HG03064 (cell line): ENCODE measurements around the gene NPEPPS.
"Not testable (repeated sequence)": the region's sequence is repeated elsewhere in the genome, so short reads cannot be mapped to it uniquely, and the experiment has no call there.

Experiments used
- ATAC-seq: cut with Tn5 transposase; IDR thresholded peaks from one replicate; pipeline ENCODE4 v1.9.1; 2021; ENCODE audit warnings: low read depth; ENCODE audit not compliant: unreplicated experiment

NPEPPS gene

GRCh38 chr17:47530557-47531232 lies at the start of gene NPEPPS:
TSS of gene NPEPPS (plus strand) at chr17:47531108. CDS start at chr17:47531301, 193 bp downstream.
- peak; percentile 68 for ATAC-seq

GRCh38 chr17:47491841-47492212 lies 39.1 kb upstream of the NPEPPS start:
- peak; percentile 16 for ATAC-seq

GRCh38 chr17:47499074-47499473 lies 31.8 kb upstream of the NPEPPS start:
- not testable (repeated sequence) for ATAC-seq

- not testable (repeated sequence) for ATAC-seq
These were observed 31.4 kb upstream of the NPEPPS start for GRCh38 chr17:47499494-47499893.

GRCh38 chr17:47500620-47501019 lies 30.3 kb upstream of the NPEPPS start:
- ATAC-seq: not testable (repeated sequence)

- ATAC-seq: not testable (repeated sequence)
These were observed 28.7 kb upstream of the NPEPPS start for GRCh38 chr17:47502122-47502731.

GRCh38 chr17:47502776-47503455 lies 28.0 kb upstream of the NPEPPS start:
- ATAC-seq: not testable (repeated sequence)

- ATAC-seq: not testable (repeated sequence)
These were observed 19.2 kb upstream of the NPEPPS start for GRCh38 chr17:47511701-47512146.

GRCh38 chr17:47513301-47513700 lies 17.6 kb upstream of the NPEPPS start:
- not testable (repeated sequence) for ATAC-seq

GRCh38 chr17:47518880-47519279 lies 12.0 kb upstream of the NPEPPS start:
- ATAC-seq: not testable (repeated sequence)

GRCh38 chr17:47519365-47519764 lies 11.5 kb upstream of the NPEPPS start:
- ATAC-seq: not testable (repeated sequence)

- ATAC-seq: not testable (repeated sequence)
These were observed 10.6 kb upstream of the NPEPPS start for GRCh38 chr17:47520279-47520678.

GRCh38 chr17:47521434-47521833 lies 9.5 kb upstream of the NPEPPS start:
- ATAC-seq: not testable (repeated sequence)

GRCh38 chr17:47522341-47522740 lies 8.6 kb upstream of the NPEPPS start:
- ATAC-seq: not testable (repeated sequence)

GRCh38 chr17:47531233-47531820 lies 419 bp downstream of the NPEPPS start:
- peak; percentile 27 for ATAC-seq

- ATAC-seq: not testable (repeated sequence)
These were observed 8.2 kb downstream of the NPEPPS start for GRCh38 chr17:47539085-47539484.

GRCh38 chr17:47541676-47542075 lies 10.8 kb downstream of the NPEPPS start:
- ATAC-seq: not testable (repeated sequence)

- ATAC-seq: not testable (repeated sequence)
These were observed 13.4 kb downstream of the NPEPPS start for GRCh38 chr17:47544327-47544726.

GRCh38 chr17:47554733-47555132 lies 23.8 kb downstream of the NPEPPS start:
- ATAC-seq: not testable (repeated sequence)

- ATAC-seq: not testable (repeated sequence)
These were observed 25.2 kb downstream of the NPEPPS start for GRCh38 chr17:47556108-47556507.

- ATAC-seq: not testable (repeated sequence)
These were observed 29.7 kb downstream of the NPEPPS start for GRCh38 chr17:47560517-47561043.
